HG03097 (cell line): ENCODE measurements around the gene ZMYND11.
"Not testable (repeated sequence)": the region's sequence is repeated elsewhere in the genome, so short reads cannot be mapped to it uniquely, and the experiment has no call there.

Experiments used
- ATAC-seq: cut with Tn5 transposase; IDR thresholded peaks from one replicate; pipeline ENCODE4 v1.9.1; 2021; ENCODE audit not compliant: unreplicated experiment, low FRiP score

The ZMYND11 gene

DNA sequence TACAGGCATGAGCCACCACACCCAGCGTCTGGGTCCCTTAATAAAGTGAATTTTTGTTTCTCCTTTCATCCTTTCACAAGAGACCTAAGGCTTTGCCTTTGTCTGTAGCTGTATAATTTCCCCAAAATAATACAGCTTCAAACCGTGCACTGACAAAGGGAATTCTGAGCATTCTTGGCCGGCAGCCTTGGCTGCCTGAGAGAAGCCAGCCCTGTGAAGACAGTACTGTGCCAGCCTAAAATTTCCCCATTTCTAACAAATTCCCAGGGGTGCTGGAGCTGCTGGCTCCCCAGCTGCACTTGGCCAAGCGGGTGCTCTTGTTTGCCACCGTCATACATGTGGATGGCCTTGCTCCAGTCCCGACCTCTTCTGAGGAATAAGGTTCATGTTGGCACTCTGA is 106.2 kb downstream of the ZMYND11 start:
- no peak for ATAC-seq

GRCh38 chr10:241966-242643 is 106.8 kb downstream of the ZMYND11 start:
- no peak for ATAC-seq

DNA sequence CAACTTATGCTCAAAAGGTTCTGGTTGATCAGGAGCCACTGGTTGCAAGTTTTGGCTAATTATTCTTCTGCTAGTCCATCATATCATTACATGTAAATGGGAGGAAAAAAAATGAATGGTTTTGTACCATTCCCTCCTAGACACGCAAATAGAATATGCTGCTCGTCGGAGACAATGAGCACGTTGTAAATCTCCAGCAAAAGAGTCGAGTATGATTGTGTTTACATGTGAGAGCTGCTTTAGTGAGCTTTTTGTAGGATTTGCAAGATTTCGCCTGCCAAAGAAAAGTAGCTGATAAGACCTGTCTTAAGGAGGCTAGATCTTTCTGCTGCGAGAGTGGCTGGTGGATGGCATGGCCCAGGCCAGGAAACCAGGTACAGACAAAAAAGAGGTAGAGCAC is 109.0 kb downstream of the ZMYND11 start:
- ATAC-seq, result no peak

GRCh38 chr10:246431-246830 is 111.2 kb downstream of the ZMYND11 start:
- ATAC-seq, result no peak

DNA sequence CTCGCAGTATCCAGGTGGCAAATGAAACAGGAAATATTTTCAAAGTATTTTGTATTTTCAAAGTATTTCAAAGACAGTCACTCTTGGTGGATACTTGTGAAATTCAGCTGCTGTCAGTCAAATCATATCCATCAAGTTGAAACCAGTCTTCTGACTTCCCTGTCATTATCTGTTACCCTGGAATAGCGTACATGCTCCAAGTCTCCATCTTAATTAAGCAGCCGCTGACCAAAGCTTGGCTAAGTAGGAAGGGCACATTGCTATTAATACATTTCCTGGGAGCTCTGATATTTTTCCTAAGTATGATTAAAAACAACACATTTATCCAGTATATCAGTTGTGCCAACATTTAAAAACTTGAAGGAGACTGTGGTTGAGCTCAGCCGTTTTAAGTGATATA is 112.2 kb downstream of the ZMYND11 start:
- ATAC-seq, result no peak

DNA sequence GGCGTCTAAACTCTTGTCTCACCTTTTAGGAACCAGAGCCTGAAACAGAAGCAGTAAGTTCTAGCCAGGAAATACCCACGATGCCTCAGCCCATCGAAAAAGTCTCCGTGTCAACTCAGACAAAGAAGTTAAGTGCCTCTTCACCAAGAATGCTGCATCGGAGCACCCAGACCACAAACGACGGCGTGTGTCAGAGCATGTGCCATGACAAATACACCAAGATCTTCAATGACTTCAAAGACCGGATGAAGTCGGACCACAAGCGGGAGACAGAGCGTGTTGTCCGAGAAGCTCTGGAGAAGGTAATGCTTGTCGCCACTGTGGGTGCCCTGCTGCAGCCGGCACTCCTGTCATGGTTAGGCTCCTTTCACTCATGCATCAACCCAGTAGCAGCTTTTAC is 113.1 kb downstream of the ZMYND11 start:
- ATAC-seq, result no peak

GRCh38 chr10:251982-252582 is 116.8 kb downstream of the ZMYND11 start:
- ATAC-seq, result no peak

DNA sequence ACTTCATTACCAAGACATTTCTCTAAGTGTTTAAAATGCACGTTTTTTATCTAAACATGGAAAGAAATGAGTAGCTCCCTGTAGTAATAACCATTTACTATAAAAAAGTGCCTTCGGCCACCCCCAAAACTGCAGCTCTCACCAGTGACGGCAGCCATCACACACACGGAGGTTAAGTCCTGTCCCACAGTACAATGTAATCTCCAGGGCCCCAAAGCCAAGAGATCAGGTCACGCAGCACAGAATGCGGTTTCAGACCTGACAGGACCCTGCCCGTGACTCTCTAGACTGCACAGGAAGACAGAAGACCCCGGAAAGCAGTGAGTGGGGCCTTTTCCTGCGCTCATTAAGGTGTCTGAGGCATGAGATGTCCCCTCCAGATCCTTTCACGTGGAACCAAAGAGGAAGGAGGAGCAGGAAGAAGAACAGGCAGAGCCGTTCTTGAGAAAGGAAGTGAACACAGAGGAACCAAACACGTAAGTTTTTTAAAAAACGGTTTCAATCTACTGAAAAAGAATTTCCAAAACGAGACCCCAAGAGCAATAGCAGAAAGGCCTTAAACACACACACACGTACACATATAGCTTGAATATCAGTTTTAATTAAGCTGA is 125.7 kb downstream of the ZMYND11 start:
- no peak for ATAC-seq

DNA sequence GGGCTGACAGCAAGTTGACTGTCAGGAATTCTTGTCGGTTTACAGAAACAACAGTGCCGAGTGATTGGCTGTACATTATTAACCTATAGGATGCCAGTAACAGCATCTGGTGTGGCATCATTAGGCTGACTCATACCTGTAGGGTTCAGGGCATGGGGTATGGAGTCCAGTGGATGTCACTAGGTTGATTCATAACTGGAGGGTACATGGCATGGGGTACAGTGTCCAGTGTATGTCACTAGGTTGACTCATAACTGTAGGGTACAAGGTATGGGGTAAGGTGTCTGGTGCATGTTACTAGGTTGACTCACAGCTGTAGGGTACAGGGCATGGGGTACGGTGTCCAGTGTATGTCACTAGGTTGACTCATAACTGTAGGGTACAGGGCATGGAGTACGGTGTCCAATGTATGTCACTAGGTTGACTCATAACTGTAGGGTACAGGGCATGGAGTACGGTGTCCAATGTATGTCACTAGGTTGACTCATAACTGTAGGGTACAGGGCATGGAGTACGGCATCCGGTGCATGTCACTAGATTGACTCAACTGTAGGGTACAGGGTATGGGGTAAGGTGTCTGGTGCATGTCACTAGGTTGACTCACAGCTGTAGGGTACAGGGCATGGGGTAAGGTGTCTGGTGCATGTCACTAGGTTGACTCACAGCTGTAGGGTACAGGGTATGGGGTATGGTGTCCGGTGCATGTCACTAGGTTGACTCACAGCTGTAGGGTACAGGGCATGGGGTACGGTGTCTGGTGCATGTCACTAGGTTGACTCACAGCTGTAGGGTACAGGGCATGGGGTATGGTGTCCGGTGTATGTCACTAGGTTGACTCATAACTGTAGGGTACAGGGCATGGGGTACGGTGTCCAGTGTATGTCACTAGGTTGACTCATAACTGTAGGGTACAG is 129.2 kb downstream of the ZMYND11 start:
- ATAC-seq, result not testable (repeated sequence)

GRCh38 chr10:265074-265440 is 129.8 kb downstream of the ZMYND11 start:
- ATAC-seq, result not testable (repeated sequence)

DNA sequence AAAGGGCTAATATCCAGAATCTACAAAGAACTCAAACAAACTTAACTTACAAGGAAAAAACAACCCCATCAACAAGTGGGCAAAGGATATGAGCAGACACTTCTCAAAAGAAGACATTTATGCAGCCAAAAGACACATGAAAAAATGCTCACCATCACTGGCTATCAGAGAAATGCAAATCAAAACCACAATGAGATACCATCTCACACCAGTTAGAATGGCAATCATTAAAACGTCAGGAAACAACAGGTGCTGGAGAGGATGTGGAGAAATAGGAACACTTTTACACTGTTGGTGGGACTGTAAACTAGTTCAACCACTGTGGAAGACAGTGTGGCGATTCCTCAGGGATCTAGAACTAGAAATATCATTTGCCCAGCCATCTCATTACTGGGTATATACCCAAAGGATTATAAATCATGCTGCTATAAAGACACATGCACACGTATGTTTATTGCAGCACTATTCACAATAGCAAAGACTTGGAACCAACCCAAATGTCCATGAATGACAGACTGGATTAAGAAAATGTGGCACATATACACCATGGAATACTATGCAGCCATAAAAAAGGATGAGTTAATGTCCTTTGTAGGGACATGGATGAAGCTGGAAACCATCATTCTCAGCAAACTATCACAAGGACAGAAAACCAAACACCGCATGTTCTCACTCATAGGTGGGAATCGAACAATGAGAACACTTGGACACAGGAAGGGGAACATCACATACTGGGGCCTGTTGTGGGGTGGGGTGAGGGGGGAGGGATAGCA is 130.7 kb downstream of the ZMYND11 start:
- ATAC-seq, result not testable (repeated sequence)

DNA sequence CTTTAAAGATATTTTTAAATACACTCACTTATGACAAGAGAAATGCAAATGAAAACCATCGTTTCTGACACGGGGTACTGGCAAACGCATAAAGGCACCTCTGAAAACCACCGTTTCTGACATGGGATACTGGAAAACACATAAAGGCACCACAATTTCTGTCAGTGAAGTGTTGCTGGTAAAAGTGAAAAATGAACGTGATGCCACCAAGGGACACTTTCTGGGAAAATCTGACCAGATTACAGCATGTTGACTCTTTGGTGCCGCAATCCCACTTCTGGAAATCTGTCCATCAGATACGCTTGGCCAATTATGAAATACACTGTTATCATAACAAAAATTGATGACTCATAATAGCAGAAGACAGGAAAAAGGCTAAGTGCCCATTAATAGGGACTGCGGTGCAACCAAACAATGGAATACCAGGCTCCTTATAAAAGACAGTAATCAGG is 131.7 kb downstream of the ZMYND11 start:
- ATAC-seq, result no peak

DNA sequence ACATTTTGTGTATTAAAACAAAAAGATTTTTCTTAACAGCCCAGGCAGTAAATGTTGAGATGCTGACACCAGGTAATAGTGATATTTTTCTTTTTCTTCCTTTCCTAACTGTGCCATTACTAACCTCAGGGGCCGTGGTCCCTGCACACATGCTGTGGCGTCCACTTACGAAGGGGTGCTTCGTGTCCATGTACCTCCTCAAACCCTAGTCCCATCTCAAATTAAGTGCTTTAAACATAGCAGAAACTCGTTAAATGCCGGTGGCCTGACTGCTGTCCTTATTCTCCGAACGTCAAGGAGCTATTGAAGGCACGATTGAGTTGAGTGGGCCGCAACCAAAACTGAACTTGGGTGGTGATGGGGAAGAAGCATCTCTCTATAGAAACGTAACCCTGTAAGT is 132.4 kb downstream of the ZMYND11 start:
- ATAC-seq, result no peak

- no peak for ATAC-seq
These were observed 134.3 kb downstream of the ZMYND11 start for GRCh38 chr10:269440-270074.

- no peak for ATAC-seq
These were observed 135.9 kb downstream of the ZMYND11 start for GRCh38 chr10:271201-271600.

DNA sequence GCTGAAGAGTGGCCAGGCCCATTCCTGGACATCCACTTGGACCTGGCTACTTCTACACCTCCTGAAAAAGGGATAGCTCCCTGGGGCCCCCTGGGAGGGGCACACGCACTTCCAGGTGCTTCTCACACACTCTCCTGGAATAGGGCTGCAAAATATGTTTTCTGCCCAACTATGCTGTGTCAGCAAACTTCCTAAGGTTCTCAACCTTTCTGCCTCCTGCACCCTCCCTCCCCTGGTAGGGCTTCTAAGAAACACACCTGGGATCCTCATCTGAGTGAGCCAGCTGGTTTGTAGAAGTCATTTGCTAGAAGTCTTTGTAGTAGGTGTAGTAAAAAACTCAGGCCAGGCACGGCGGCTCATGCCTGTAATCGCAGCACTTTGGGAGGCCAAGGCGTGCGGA is 136.5 kb downstream of the ZMYND11 start:
- no peak for ATAC-seq

GRCh38 chr10:273088-273487 is 137.8 kb downstream of the ZMYND11 start:
- no peak for ATAC-seq

DNA sequence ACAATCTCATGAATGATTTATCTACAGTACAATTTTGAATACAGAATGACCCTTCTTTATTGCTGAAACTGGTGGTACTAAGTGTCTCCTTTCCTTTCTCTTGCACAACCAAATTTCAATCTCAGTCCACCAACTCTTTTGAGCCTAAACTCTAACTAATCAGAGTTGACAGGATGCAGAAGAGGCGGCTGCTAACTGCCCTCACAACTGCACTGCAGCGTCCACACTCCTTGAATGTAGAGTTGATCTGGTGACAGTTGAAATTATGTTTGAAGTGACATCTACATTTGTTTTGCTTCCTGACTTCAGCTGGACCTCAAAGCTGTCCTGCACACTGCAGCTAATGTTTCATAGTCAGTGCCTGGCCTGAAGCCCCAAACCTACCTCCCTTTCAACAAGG is 139.6 kb downstream of the ZMYND11 start:
- no peak for ATAC-seq

DNA sequence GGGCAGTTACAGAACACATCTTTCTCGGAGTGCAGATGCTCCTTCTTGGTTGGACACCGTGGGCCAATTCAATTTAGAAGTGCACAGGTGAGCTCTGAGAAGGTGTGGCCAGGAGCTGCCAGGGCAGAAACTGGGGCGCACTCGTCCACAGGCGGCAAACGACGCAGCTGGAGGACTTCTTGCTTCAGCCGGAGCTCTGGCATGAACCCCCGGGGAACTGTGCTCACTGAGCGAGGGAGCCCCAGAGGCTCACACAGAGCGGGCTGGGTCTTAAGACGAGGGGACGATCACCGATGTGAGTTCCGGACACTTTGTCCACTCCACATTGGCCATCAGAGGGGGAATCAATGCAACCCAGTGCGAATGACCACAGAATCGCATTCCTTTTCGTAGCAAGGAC is 140.4 kb downstream of the ZMYND11 start:
- no peak for ATAC-seq

DNA sequence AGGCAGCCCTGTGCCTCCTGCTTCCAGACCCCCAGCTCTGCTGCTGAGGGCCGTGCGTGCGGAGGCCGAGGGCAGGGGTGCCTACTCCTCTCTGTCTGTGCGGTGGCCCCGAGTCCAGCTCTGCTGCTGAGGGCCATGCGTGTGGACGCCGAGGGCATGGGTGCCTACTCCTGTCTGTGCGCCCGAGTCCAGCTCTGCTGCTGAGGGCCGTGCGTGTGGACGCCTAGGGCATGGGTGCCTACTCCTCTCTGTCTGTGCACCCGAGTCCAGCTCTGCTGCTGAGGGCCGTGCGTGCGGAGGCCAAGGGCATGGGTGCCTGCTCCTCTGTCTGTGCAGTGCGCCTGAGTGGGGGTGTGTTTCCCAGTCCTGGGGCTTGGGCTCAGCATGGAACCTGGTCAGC is 142.7 kb downstream of the ZMYND11 start:
- no peak for ATAC-seq
